ENCODE data around the gene KIAA1549. TPM values are rescaled to one million over a fixed set of nuclear protein-coding genes. Genes with fewer than 3 reads are reported as not detected.
A peak's percentile ranks its signal among the peaks of the same experiment; 100 is the strongest.

The KIAA1549 gene
- total RNA-seq, 3 donors from 2014 or later, result 2.0 to 4.2 (median 2.1) TPM

- H3K4me1 ChIP-seq (ENCODE audit: low read depth), result no peaks in the 10 kb centered on the region
- ATAC-seq (no peak), DNase-seq (no peak)
- no peaks in the 10 kb centered on the region for H3K36me3 ChIP-seq (ENCODE audit: low read depth)
- H3K4me3 ChIP-seq, result no peak overlapping the region
- intact Hi-C loops (cut with DNase I, micrococcal nuclease), result loop anchor here in 1 of 2 donors (5.0 kb wide), 1 partner anchor 192 kb away; no protein-coding TSS in a partner anchor
- no peak for TF ChIP-seq CTCF (IDR thresholded peaks at IDR 0.05)
- H3K9me3 ChIP-seq, result no peaks in the 10 kb centered on the region
Observed at GRCh38 chr7:138885383-138886147, 95.6 kb downstream of the KIAA1549 start.

- no peak overlapping the region for H3K4me3 ChIP-seq
- no peak for TF ChIP-seq CTCF (IDR thresholded peaks at IDR 0.05)
- no peaks in the 10 kb centered on the region for H3K4me1 ChIP-seq (ENCODE audit: low read depth)
- H3K36me3 ChIP-seq (ENCODE audit: low read depth), result no peaks in the 10 kb centered on the region
- ATAC-seq (no peak), DNase-seq (no peak)
- H3K9me3 ChIP-seq, result no peaks in the 10 kb centered on the region
- intact Hi-C loops (cut with DNase I, micrococcal nuclease), result no loop called here
Observed at GRCh38 chr7:138882249-138882648, 98.9 kb downstream of the KIAA1549 start.

GRCh38 chr7:138881579-138882188, 99.5 kb downstream of the KIAA1549 start:
- DNase-seq, result no peak
- Histone ChIP-seq H3K9me3 (no peaks in the 10 kb centered on the region), H3K4me3 (no peak overlapping the region), H3K4me1 (ENCODE audit: low read depth) (no peaks in the 10 kb centered on the region), H3K36me3 (ENCODE audit: low read depth) (no peaks in the 10 kb centered on the region)
- no peak for TF ChIP-seq CTCF (IDR thresholded peaks at IDR 0.05)
- ATAC-seq, result no peak
- intact Hi-C loops (cut with DNase I, micrococcal nuclease), result no loop called here

- intact Hi-C loops (cut with DNase I, micrococcal nuclease), result no loop called here
- no peak for ATAC-seq
- peak in 1 of 3 donors; percentile 17 for DNase-seq
Observed at GRCh38 chr7:138880881-138881578, 100.2 kb downstream of the KIAA1549 start.

GRCh38 chr7:138879356-138879755, 101.8 kb downstream of the KIAA1549 start:
- intact Hi-C loops (cut with DNase I, micrococcal nuclease), result no loop called here
- Histone ChIP-seq H3K9me3 (no peaks in the 10 kb centered on the region), H3K36me3 (ENCODE audit: low read depth) (no peaks in the 10 kb centered on the region), H3K4me1 (ENCODE audit: low read depth) (no peaks in the 10 kb centered on the region), H3K4me3 (no peak overlapping the region)
- ATAC-seq, result no peak
- TF ChIP-seq CTCF (IDR thresholded peaks at IDR 0.05), result no peak
- no peak for DNase-seq

More at GRCh38 chr7:138880881-138881578, 100.2 kb downstream of the KIAA1549 start:
- TF ChIP-seq CTCF (IDR thresholded peaks at IDR 0.05), result no peak
- no peaks in the 10 kb centered on the region for H3K9me3 ChIP-seq
- H3K4me3 ChIP-seq, result no peak overlapping the region
- no peaks in the 10 kb centered on the region for H3K36me3 ChIP-seq (ENCODE audit: low read depth)
- H3K4me1 ChIP-seq (ENCODE audit: low read depth), result no peaks in the 10 kb centered on the region

All from mucosa of descending colon (tissue), 3 donors.